ENCODE data around the gene ADI1. TPM values are rescaled to one million over a fixed set of nuclear protein-coding genes. Genes with fewer than 3 reads are reported as not detected.

ADI1 gene
- total and polyA plus RNA-seq, 2 of the 8 experiments (the other 6 are each of a cell fraction or from before 2014, with no cell fraction given): 12.2 to 40.2 TPM

- no peaks in the 10 kb centered on the region for H3K79me2 ChIP-seq (ENCODE audit: control insufficient read depth in 1 of 2, insufficient read depth in 2 of 2, low read length in 2 of 2)
- H3K4ac ChIP-seq (replicated peaks; ENCODE audit: insufficient read length, low read depth, low read length): no peak overlapping the region
- 93% methylated on average over 9 of the region's 9 CpGs; no CpG with 5 or more reads in 1 of the 2 experiments for WGBS, 2 experiments (ENCODE audit: extremely low coverage in 1 of 2, insufficient coverage in 1 of 2, insufficient read length in 1 of 2, insufficient replicate concordance in 2 of 2, low coverage in 1 of 2, low lambda C conversion rate in 2 of 2, missing lambda C conversion rate in 1 of 2)
- H2AK5ac ChIP-seq (ENCODE audit: low read depth, low read length): no peak overlapping the region
- H2BK5ac ChIP-seq (ENCODE audit: low read depth, low read length): no peak overlapping the region
- ChIA-PET POLR2A (ENCODE audit: partially characterized antibody) (interaction anchor here (1.6 to 19.5 kb wide), 2 partner anchors 9 to 14 kb away, joined by 5 to 373 read pairs; partner anchors contain the start of genes RNASEH1 and RPS7), CTCF (ENCODE audit: partially characterized antibody) (no interaction called here)
- H3K23me2 ChIP-seq (ENCODE audit: low read depth, low read length): no peaks in the 10 kb centered on the region
- H3K4me3 ChIP-seq (ENCODE audit: extremely low read depth in 1 of 4, insufficient read depth in 2 of 4, low read depth in 3 of 4, low read length in 4 of 4): no peak overlapping the region
- H4K20me1 ChIP-seq (replicated peaks in 1 of 2; ENCODE audit: control insufficient read depth in 1 of 2, insufficient read depth in 2 of 2, low read length in 2 of 2): peaks cover 0 to 2% of the 10 kb centered on the region in 2 experiments
- H3K27me3 ChIP-seq (replicated peaks in 1 of 4; ENCODE audit: control insufficient read depth in 3 of 4, extremely low read depth in 1 of 4, insufficient read depth in 3 of 4, low read length in 3 of 4): no peaks in the 10 kb centered on the region
- DNase-seq (ENCODE audit: low read depth in 1 of 2, low spot score in 2 of 2) (no peak), FAIRE-seq (no peak)
- no peak overlapping the region for H3K9ac ChIP-seq (replicated peaks in 1 of 4; ENCODE audit: extremely low read depth in 1 of 4, low read depth in 3 of 4, low read length in 3 of 4)
- no peak overlapping the region for H3K14ac ChIP-seq (ENCODE audit: insufficient read length)
- H4K8ac ChIP-seq (ENCODE audit: extremely low read depth, insufficient read depth, low read length): no peak overlapping the region
- H2BK20ac ChIP-seq (ENCODE audit: low read length): no peak overlapping the region
- H3K4me1 ChIP-seq (replicated peaks in 1 of 4; ENCODE audit: control insufficient read depth in 3 of 4, insufficient read depth in 4 of 4, low read length in 3 of 4): no peaks in the 10 kb centered on the region
- no peak overlapping the region for H2BK15ac ChIP-seq (ENCODE audit: low read length)
- H3K18ac ChIP-seq (ENCODE audit: extremely low read depth, low read length): no peak overlapping the region
- no peak overlapping the region for H2BK12ac ChIP-seq (ENCODE audit: low read depth, low read length)
- H4K5ac ChIP-seq (ENCODE audit: insufficient read length, low read depth, low read length): no peak overlapping the region
- no peaks in the 10 kb centered on the region for H3K36me3 ChIP-seq (ENCODE audit: control insufficient read depth in 2 of 4, insufficient read depth in 4 of 4, low read length in 3 of 4)
- H3K27ac ChIP-seq (ENCODE audit: low read depth, low read length): no peak overlapping the region
- no peak overlapping the region for H4K91ac ChIP-seq (replicated peaks; ENCODE audit: insufficient read length, low read length)
- H3K23ac ChIP-seq (ENCODE audit: insufficient read length): no peak overlapping the region
- H3K56ac ChIP-seq (replicated peaks; ENCODE audit: insufficient read length, low read depth, low read length): no peak overlapping the region
- no peak overlapping the region for H2AFZ ChIP-seq (ENCODE audit: low read length)
- H2BK120ac ChIP-seq (replicated peaks; ENCODE audit: low read depth, low read length): no peak overlapping the region
- H3K79me1 ChIP-seq (ENCODE audit: low read depth, low read length): no peaks in the 10 kb centered on the region; the same call in 1 of the 2 replicates
- no peak overlapping the region for H3K4me2 ChIP-seq (ENCODE audit: insufficient read depth in 1 of 2, low read depth in 2 of 2, low read length in 2 of 2)
- no peaks in the 10 kb centered on the region for H3K9me3 ChIP-seq (ENCODE audit: insufficient read depth in 2 of 2, low read depth in 1 of 2, low read length in 1 of 2)
- no peak for TF ChIP-seq SP4 (IDR thresholded peaks at IDR 0.05; ENCODE audit: low read length)
- TF ChIP-seq TBP (IDR thresholded peaks at IDR 0.05; ENCODE audit: low read depth, low read length): no peak
- TF ChIP-seq CEBPB (IDR thresholded peaks at IDR 0.05; ENCODE audit: low read depth, low read length): no peak
- no peak for TF ChIP-seq RFX5 (IDR thresholded peaks at IDR 0.05; ENCODE audit: borderline replicate concordance, low read depth, low read length)
- TF ChIP-seq JUN (IDR thresholded peaks at IDR 0.05; ENCODE audit: low read depth, low read length): no peak
- no peak for TF ChIP-seq RBBP5 (IDR thresholded peaks at IDR 0.05; ENCODE audit: borderline replicate concordance, low read depth, low read length)
These were observed 47.5 kb upstream of the ADI1 start for GRCh38 chr2:3566806-3567205.

Data from H1 (cell line).